ENCODE data around the gene TBCC. TPM values are rescaled to one million over a fixed set of nuclear protein-coding genes. Genes with fewer than 3 reads are reported as not detected.

TBCC gene
- total and polyA plus RNA-seq, 2 of the 8 experiments (the other 6 are each of a cell fraction or from before 2014, with no cell fraction given) = 22.7 to 25.5 TPM

GRCh38 chr6:42764911-42765648 is 19.2 kb upstream of the TBCC start (continued):
- TF ChIP-seq USF2 (IDR thresholded peaks at IDR 0.05; ENCODE audit: low read length) (no peak), ATF2 (IDR thresholded peaks at IDR 0.05; ENCODE audit: low read length) (no peak), KDM1A (IDR thresholded peaks at IDR 0.05; ENCODE audit: borderline replicate concordance, low read length) (no peak), CEBPB (IDR thresholded peaks at IDR 0.05; ENCODE audit: low read depth, low read length) (no peak), RXRA (IDR thresholded peaks at IDR 0.05; ENCODE audit: insufficient read depth, low read depth, low read length) (no peak), GABPA (IDR thresholded peaks at IDR 0.05; ENCODE audit: borderline replicate concordance, insufficient read depth, low read length) (no peak), FOSL1 (IDR thresholded peaks at IDR 0.05; ENCODE audit: insufficient read depth, low read depth, low read length) (no peak), PHF8 (conservative IDR thresholded peaks at IDR 0.05; ENCODE audit: low read depth, low read length) (no peak), E2F6 (IDR thresholded peaks at IDR 0.05) (no peak), NANOG (IDR thresholded peaks at IDR 0.05; ENCODE audit: insufficient read depth, low read depth, low read length, poor library complexity, severe bottlenecking) (no peak)
